MCF 10A (cell line): ENCODE measurements around the gene CDC42EP5. TPM values are rescaled to one million over a fixed set of nuclear protein-coding genes. Genes with fewer than 3 reads are reported as not detected.

Source experiments
- BruUV-seq: library from RNA; stranded (reverse); fragments of 400-500 nt; replicated peaks from 2 replicates; lab custom pipeline; 2021; lab: Mats Ljungman, UMichigan
- CTCF ChIA-PET: fragments of 300-600 bp; sonication (Branson Sonifier 250); formaldehyde crosslinking; extraction: SDS; loops from one replicate; lab custom pipeline; 2021; ENCODE audit warnings: antibody characterized with exemption, inconsistent platforms; lab: Yijun Ruan, JAX
- POLR2A ChIA-PET: fragments of 300-600, 350-650 bp; sonication (Branson Sonifier 250); formaldehyde crosslinking; extraction: SDS; loops from one replicate; lab custom pipeline; 2020; ENCODE audit warnings: antibody characterized with exemption, inconsistent platforms; lab: Yijun Ruan, JAX
- DNase-seq: peaks from one replicate; pipeline ENCODE4 v3.0.0-alpha.2; 2018; ENCODE audit not compliant: unreplicated experiment
- H3K27ac Mint-ChIP-seq: one replicate; pipeline ENCODE4 v1.8.0; 2022; ENCODE audit warnings: mild to moderate bottlenecking, low read depth, mixed read lengths; ENCODE audit not compliant: unreplicated experiment
- H3K27me3 Mint-ChIP-seq: one replicate; pipeline ENCODE4 v1.8.0; 2022; ENCODE audit warnings: mixed read lengths; ENCODE audit not compliant: insufficient read depth, unreplicated experiment
- H3K36me3 Mint-ChIP-seq: one replicate; pipeline ENCODE4 v1.8.0; 2022; ENCODE audit warnings: mild to moderate bottlenecking, moderate library complexity, mixed read lengths; ENCODE audit not compliant: insufficient read depth, unreplicated experiment
- H3K4me1 Mint-ChIP-seq: one replicate; pipeline ENCODE4 v1.8.0; 2022; ENCODE audit warnings: mixed read lengths; ENCODE audit not compliant: insufficient read depth, unreplicated experiment
- H3K4me3 Mint-ChIP-seq: one replicate; pipeline ENCODE4 v1.8.0; 2022; ENCODE audit warnings: mild to moderate bottlenecking, moderate library complexity, mixed read lengths; ENCODE audit not compliant: unreplicated experiment
- H3K9me3 Mint-ChIP-seq: one replicate; pipeline ENCODE4 v1.8.0; 2022; ENCODE audit warnings: mixed read lengths; ENCODE audit not compliant: unreplicated experiment
- CTCF ChIP-seq: fragments of 200-600 bp; IDR thresholded peaks from one replicate; pipeline ENCODE4 v1.8.0; 2022; ENCODE audit warnings: antibody characterized with exemption, mild to moderate bottlenecking; ENCODE audit not compliant: unreplicated experiment
- intact Hi-C: fragments of 100-400 bp; cut with micrococcal nuclease; formaldehyde crosslinking; loops from 2 replicates; pipeline ENCODE4 v1.14.1; 2022
- total RNA-seq: library from RNA; stranded (reverse); gene quantifications from 2 replicates; pipeline ENCODE4 v1.2.3, GENCODE V29; 2022

CDC42EP5 gene
- total RNA-seq, 1 experiment from 2014 or later: 3.0 TPM

DNA sequence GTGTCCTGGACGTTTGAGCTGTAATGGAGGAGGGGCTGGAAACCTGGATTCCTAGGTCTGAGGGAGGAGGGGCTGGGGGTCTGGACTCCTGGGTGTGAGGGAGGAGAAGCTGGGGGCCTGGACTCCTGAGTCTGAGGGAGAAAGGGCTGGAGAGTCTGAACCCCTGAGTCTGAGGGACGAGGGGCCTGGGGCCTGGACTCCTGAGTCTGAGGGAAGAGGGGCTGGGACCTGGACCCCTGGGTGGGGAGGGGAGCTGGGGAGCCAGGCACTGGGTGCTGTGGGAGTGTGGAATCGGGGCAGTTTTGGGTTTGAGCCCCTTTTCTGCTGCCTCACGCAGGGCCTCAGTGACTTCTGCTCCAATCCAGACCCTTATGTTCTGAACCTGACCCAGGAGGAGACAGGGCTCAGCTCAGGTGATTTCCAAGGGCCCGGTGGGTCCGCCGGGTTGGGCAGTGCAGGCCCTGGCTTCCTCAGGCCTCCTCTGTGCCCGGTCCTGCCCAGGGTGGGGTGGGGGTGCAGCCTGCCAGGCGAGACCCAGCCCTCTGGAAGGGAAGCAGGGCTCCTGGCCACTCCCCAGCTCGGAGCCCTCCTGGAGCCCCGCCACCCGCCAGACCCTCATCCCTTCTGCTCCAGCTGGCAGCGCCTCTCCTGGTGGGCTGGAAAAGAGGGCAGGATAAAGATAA lies 43.4 kb downstream of the CDC42EP5 start:
- POLR2A ChIA-PET: interaction anchor here (0.6 to 4.8 kb wide), 2 partner anchors 19 to 898 kb away, joined by 3 to 29 read pairs; partner anchors contain the start of gene LENG8
- intact Hi-C loops: no loop called here
- BruUV-seq: no TSS peak
- H3K36me3 Mint-ChIP-seq: peaks cover 16% of the 10 kb centered on the region
- DNase-seq: no peak
- CTCF ChIA-PET: interaction anchor here (2.6 kb wide), 1 partner anchor 38 kb away, joined by 8 read pairs; no protein-coding TSS in a partner anchor
- no peak overlapping the region for H3K27ac Mint-ChIP-seq
- no peaks in the 10 kb centered on the region for H3K9me3 Mint-ChIP-seq
- TF ChIP-seq CTCF: no peak
- peaks cover 14% of the 10 kb centered on the region for H3K4me1 Mint-ChIP-seq
- no peak overlapping the region for H3K4me3 Mint-ChIP-seq
- H3K27me3 Mint-ChIP-seq: peaks cover 13% of the 10 kb centered on the region

- Mint-ChIP-seq H3K36me3 (peaks cover 16% of the 10 kb centered on the region), H3K27me3 (peaks cover 13% of the 10 kb centered on the region), H3K4me1 (peaks cover 14% of the 10 kb centered on the region), H3K4me3 (no peak overlapping the region), H3K9me3 (no peaks in the 10 kb centered on the region), H3K27ac (no peak overlapping the region)
- no peak for DNase-seq
- CTCF ChIA-PET: interaction anchor here (2.6 kb wide), 1 partner anchor 38 kb away, joined by 8 read pairs; no protein-coding TSS in a partner anchor
- BruUV-seq: no TSS peak
- intact Hi-C loops: no loop called here
- no peak for TF ChIP-seq CTCF
- POLR2A ChIA-PET: interaction anchor here (4.8 kb wide), 1 partner anchor 20 kb away, joined by 29 read pairs; the partner anchor contains the start of gene LENG8
These were observed 44.0 kb downstream of the CDC42EP5 start for GRCh38 chr19:54429176-54429495.

- TF ChIP-seq CTCF: no peak
- peaks cover 14% of the 10 kb centered on the region for H3K4me1 Mint-ChIP-seq
- no peak for DNase-seq
- intact Hi-C loops: no loop called here
- BruUV-seq: no TSS peak
- no peak overlapping the region for H3K4me3 Mint-ChIP-seq
- peaks cover 13% of the 10 kb centered on the region for H3K27me3 Mint-ChIP-seq
- POLR2A ChIA-PET: interaction anchor here (0.5 to 4.8 kb wide), 3 partner anchors 11 to 21 kb away, joined by 3 to 29 read pairs (median 3); partner anchors contain the start of gene LENG8
- no peaks in the 10 kb centered on the region for H3K9me3 Mint-ChIP-seq
- CTCF ChIA-PET: interaction anchor here (0.9 to 2.6 kb wide), 2 partner anchors 13 to 37 kb away, joined by 5 to 8 read pairs; partner anchors contain the start of gene TTYH1
- peaks cover 16% of the 10 kb centered on the region for H3K36me3 Mint-ChIP-seq
- no peak overlapping the region for H3K27ac Mint-ChIP-seq
These were observed 44.5 kb downstream of the CDC42EP5 start for GRCh38 chr19:54428323-54429175.

GRCh38 chr19:54427586-54427985 lies 45.5 kb downstream of the CDC42EP5 start:
- Mint-ChIP-seq H3K36me3 (peaks cover 14% of the 10 kb centered on the region), H3K27ac (no peak overlapping the region), H3K4me3 (no peak overlapping the region), H3K9me3 (no peaks in the 10 kb centered on the region), H3K4me1 (peaks cover 14% of the 10 kb centered on the region), H3K27me3 (peaks cover 13% of the 10 kb centered on the region)
- POLR2A ChIA-PET: interaction anchor here (0.5 to 1.1 kb wide), 2 partner anchors 12 to 14 kb away, joined by 3 read pairs; no protein-coding TSS in a partner anchor
- TF ChIP-seq CTCF: no peak
- intact Hi-C loops: no loop called here
- BruUV-seq: no TSS peak
- DNase-seq: no peak
- CTCF ChIA-PET: interaction anchor here (0.5 to 2.6 kb wide), 4 partner anchors 12 to 36 kb away, joined by 3 to 8 read pairs (median 4); partner anchors contain the start of gene TTYH1
